K562 (cell line): Measurements from ENCODE around the gene CCDC15. TPM values are rescaled to one million over a fixed set of nuclear protein-coding genes. Genes with fewer than 3 reads are reported as not detected.

Experiments
- ATAC-seq: fragments of 200-7000 bp; cut with Tn5 transposase; 3 replicates; pipeline ENCODE4 v1.9.1; 2020; ENCODE audit warnings: moderate library complexity
- BruUV-seq: library from RNA; stranded (reverse); fragments of 400-500 nt; replicated peaks from 2 replicates; lab custom pipeline; 2021; lab: Mats Ljungman, UMichigan
- CTCF ChIA-PET: fragments of 300-600 bp; formaldehyde crosslinking; extraction: SDS; loops from one replicate; lab custom pipeline; 2021; ENCODE audit warnings: low intra/inter-chr PET ratio; lab: Yijun Ruan, JAX
- POLR2A ChIA-PET: fragments of 300-600, 350-650 bp; sonication (Branson Sonifier 250); formaldehyde crosslinking; extraction: SDS; loops from one replicate; lab custom pipeline; 2021; ENCODE audit warnings: antibody characterized with exemption, inconsistent platforms; lab: Yijun Ruan, JAX
- DNase-seq, 4 experiments: peaks; one replicate each; pipeline versions ENCODE4 v3.0.0 to v3.0.0-alpha.2; 2011 to 2018; ENCODE audit warnings: low spot score in 3 of 4, mixed read lengths in 3 of 4; ENCODE audit errors: extremely low read depth in 1 of 4
- FAIRE-seq: peaks from 2 replicates; lab custom pipeline; 2011; peaks lifted over from hg19 to GRCh38; lab: Jason Lieb, UNC
- H2AFZ ChIP-seq: 2 replicates; pipeline ENCODE4 v1.6.0; 2011; ENCODE audit warnings: low read depth, low read length, control low read depth, inconsistent platforms
- H3K27ac ChIP-seq: fragments of 200-600 bp; 3 replicates; pipeline ENCODE4 v1.8.0; 2011; ENCODE audit warnings: low read depth, mild to moderate bottlenecking, control low read depth, inconsistent platforms, low read length, moderate library complexity, mixed read lengths; ENCODE audit errors: extremely low read depth
- H3K27me3 ChIP-seq, 2 experiments: fragments of 300-600 bp in 1 of 2; 2 replicates in 1 of 2; 3 replicates in 1 of 2; pipeline versions ENCODE4 v1.6.0 to v1.8.0; 2011; ENCODE audit warnings: inconsistent platforms in 2 of 2, low read length in 2 of 2, mild to moderate bottlenecking in 1 of 2, mixed read lengths in 1 of 2, moderate library complexity in 1 of 2; ENCODE audit not compliant: control insufficient read depth in 2 of 2, insufficient read depth in 2 of 2
- H3K36me3 ChIP-seq: fragments of 300-600 bp; 3 replicates; pipeline ENCODE4 v1.8.0; 2011; ENCODE audit warnings: mild to moderate bottlenecking, low read length, inconsistent platforms; ENCODE audit not compliant: control insufficient read depth, insufficient read depth
- H3K4me1 ChIP-seq, 2 experiments: fragments of 200-600 bp in 1 of 2; replicated peaks in 1 of 2; 2 replicates in 1 of 2; 3 replicates in 1 of 2; pipeline versions ENCODE4 v1.5.1 to v1.8.0; 2011; ENCODE audit warnings: inconsistent platforms in 2 of 2, low read length in 2 of 2, mild to moderate bottlenecking in 1 of 2, mixed read lengths in 1 of 2, moderate library complexity in 1 of 2; ENCODE audit not compliant: control insufficient read depth in 2 of 2, insufficient read depth in 2 of 2
- H3K4me2 ChIP-seq: 2 replicates; pipeline ENCODE4 v1.6.1; 2011; ENCODE audit warnings: low read length, control low read depth, inconsistent platforms, mixed read lengths; ENCODE audit not compliant: insufficient read depth
- H3K4me3 ChIP-seq: fragments of 200-600 bp; sonication (generic), shearing (Covaris generic); 2 replicates; pipeline ENCODE4 v1.5.1; 2016; ENCODE audit warnings: control low read depth, inconsistent platforms
- H3K79me2 ChIP-seq: fragments of 200-600 bp; 3 replicates; pipeline ENCODE4 v1.8.0; 2011; ENCODE audit warnings: low read length, inconsistent platforms; ENCODE audit not compliant: control insufficient read depth, insufficient read depth
- H3K9ac ChIP-seq, 2 experiments: 2 replicates each; pipeline versions ENCODE4 v1.6.0 to v1.6.1; 2011; ENCODE audit warnings: low read depth in 2 of 2, low read length in 2 of 2, control low read depth in 1 of 2, inconsistent platforms in 1 of 2, mild to moderate bottlenecking in 1 of 2, mixed read lengths in 1 of 2; ENCODE audit not compliant: insufficient read depth in 1 of 2
- H3K9me1 ChIP-seq: one replicate; pipeline ENCODE4 v1.6.0; 2011; ENCODE audit warnings: inconsistent platforms, mild to moderate bottlenecking, low read length, moderate library complexity; ENCODE audit not compliant: control insufficient read depth, insufficient read depth
- H3K9me3 ChIP-seq: replicated peaks from 2 replicates; pipeline ENCODE4 v1.5.1; 2011; ENCODE audit warnings: low read depth, low read length, inconsistent platforms; ENCODE audit not compliant: control insufficient read depth, insufficient read depth
- H4K20me1 ChIP-seq: replicated peaks from 2 replicates; pipeline ENCODE4 v1.6.1; 2011; ENCODE audit warnings: low read length, inconsistent platforms, mixed read lengths; ENCODE audit not compliant: control insufficient read depth, insufficient read depth
- FOXJ3 ChIP-seq: sonication (generic); formaldehyde crosslinking; IDR thresholded peaks from 2 replicates; pipeline ENCODE4 v1.4.0; 2020; ENCODE audit warnings: mild to moderate bottlenecking, missing genetic modification reagents
- FOXK1 ChIP-seq: sonication (generic); formaldehyde crosslinking; IDR thresholded peaks from 2 replicates; pipeline ENCODE4 v1.8.0; 2022; ENCODE audit warnings: missing genetic modification reagents, mild to moderate bottlenecking, borderline replicate concordance
- FOXP1 ChIP-seq: sonication (generic); formaldehyde crosslinking; IDR thresholded peaks from 2 replicates; pipeline ENCODE4 v1.8.0; 2022; ENCODE audit warnings: mild to moderate bottlenecking, missing genetic modification reagents
- JUN ChIP-seq, 2 experiments: sonication (generic) in 1 of 2; formaldehyde crosslinking in 1 of 2; IDR thresholded peaks; 2 replicates each; pipeline versions ENCODE4 v1.6.1 to v1.8.0; 2012 to 2022; ENCODE audit warnings: borderline replicate concordance in 2 of 2, mild to moderate bottlenecking in 2 of 2, improper control_type of control experiment in 1 of 2, low read depth in 1 of 2, low read length in 1 of 2, missing genetic modification reagents in 1 of 2
- MYC ChIP-seq, 2 experiments: fragments of 250-450 bp in 1 of 2; sonication (Bioruptor Pico) in 1 of 2; IDR thresholded peaks; 2 replicates each; pipeline versions ENCODE4 v1.5.1 to v1.6.1; 2012 to 2021; ENCODE audit warnings: low read depth in 2 of 2, borderline replicate concordance in 1 of 2, improper control_type of control experiment in 1 of 2, low read length in 1 of 2, mild to moderate bottlenecking in 1 of 2, moderate library complexity in 1 of 2
- NR1H2 ChIP-seq: sonication (generic); formaldehyde crosslinking; IDR thresholded peaks from 2 replicates; pipeline ENCODE4 v1.4.0; 2020; ENCODE audit warnings: mild to moderate bottlenecking, missing genetic modification reagents
- THRA ChIP-seq: fragments of 450-650 bp; IDR thresholded peaks from 2 replicates; pipeline ENCODE4 v1.6.1; 2017; ENCODE audit warnings: mild to moderate bottlenecking, moderate library complexity
- TOE1 ChIP-seq, 2 experiments: fragments of 450-650 bp in 1 of 2; sonication (generic) in 1 of 2; formaldehyde crosslinking in 1 of 2; IDR thresholded peaks; 2 replicates each; pipeline versions ENCODE4 v1.7.1 to v1.8.0; 2016 to 2022; ENCODE audit warnings: borderline replicate concordance in 2 of 2, mild to moderate bottlenecking in 2 of 2, antibody characterized with exemption in 1 of 2, inconsistent platforms in 1 of 2, low read depth in 1 of 2, missing genetic modification reagents in 1 of 2, moderate library complexity in 1 of 2
- UBTF ChIP-seq, 2 experiments: IDR thresholded peaks; 2 replicates each; pipeline ENCODE4 v1.6.1; 2012; ENCODE audit warnings: improper control_type of control experiment in 2 of 2, low read depth in 2 of 2, low read length in 2 of 2, borderline replicate concordance in 1 of 2
- ZMIZ1 ChIP-seq, 2 experiments: fragments of 150-350 bp in 1 of 2; IDR thresholded peaks; 2 replicates each; pipeline ENCODE4 v1.6.1; 2012 to 2016; ENCODE audit warnings: low read depth in 2 of 2, low read length in 2 of 2, mild to moderate bottlenecking in 1 of 2, moderate library complexity in 1 of 2
- WGBS: fragments of 100-300 bp; shearing (Covaris generic); methylation state at CpG from one replicate; pipeline ENCODE4 v1.1.6; 2016; ENCODE audit warnings: low coverage, mixed read lengths; ENCODE audit not compliant: insufficient coverage; ENCODE audit errors: missing lambda C conversion rate; 5-methylcytosine and 5-hydroxymethylcytosine counted together
- in situ Hi-C: fragments of 300-500 bp; cut with MboI; formaldehyde crosslinking; loops from 4 replicates; pipeline ENCODE4 v1.15.0; 2018; ENCODE audit warnings: inconsistent platforms, mixed read lengths
- intact Hi-C: fragments of 100-400 bp; cut with micrococcal nuclease; formaldehyde crosslinking; loops from 2 replicates; pipeline ENCODE4 v1.14.2; 2022
- polyA plus RNA-seq, 8 experiments: library from polyadenylated mRNA; depleted of rRNA in 4 of 8; stranded (reverse) in 5 of 8; unstranded in 3 of 8; fragments of >200 nt; fragmentation: Nextera tagmentation in 2 of 8; fragmentation: Illumina TruSeq in 1 of 8; extraction: Ambion mirVana in 2 of 8; extraction: Trizol in 1 of 8; gene quantifications; 2 replicates each; pipeline versions ENCODE4 v1.2.1 to v1.2.3, GENCODE V29; 2011 to 2014; ENCODE audit warnings: inconsistent platforms in 1 of 8, missing spikeins in 1 of 8
- total RNA-seq, 7 experiments: library from RNA; depleted of rRNA in 6 of 7; stranded (reverse); fragments of >200 nt in 6 of 7; fragmentation: Illumina TruSeq in 2 of 7; extraction: Trizol in 2 of 7; gene quantifications; 2 replicates each; pipeline versions ENCODE4 v1.2.1 to v1.2.3, GENCODE V29; 2011 to 2021; ENCODE audit warnings: low replicate concordance in 1 of 7

Gene CCDC15
- total and polyA plus RNA-seq, 9 of the 15 experiments (the other 6 are each of a cell fraction or from before 2014, with no cell fraction given): 1.9 to 9.2 (median 3.9) TPM

GRCh38 chr11:124928942-124929665, 24.9 kb upstream of the CCDC15 start (continued):
- TF ChIP-seq FOXP1 (CRISPR knock-in tag) (no peak), MYC (IDR thresholded peaks at IDR 0.05; ENCODE audit: low read depth, low read length) (no peak), MYC (CRISPR knock-in tag; IDR thresholded peaks at IDR 0.05; ENCODE audit: borderline replicate concordance, low read depth) (no peak), TOE1 (IDR thresholded peaks at IDR 0.05; ENCODE audit: borderline replicate concordance) (no peak), TOE1 (CRISPR knock-in tag; IDR thresholded peaks at IDR 0.05; ENCODE audit: borderline replicate concordance, low read depth) (no peak)

- POLR2A ChIA-PET: no interaction called here
- no peak for TF ChIP-seq FOXK1 (CRISPR knock-in tag)
- TF ChIP-seq FOXJ3 (CRISPR knock-in tag): no peak
- no peak for TF ChIP-seq NR1H2 (CRISPR knock-in tag)
- TF ChIP-seq THRA: no peak
- TF ChIP-seq JUN (IDR thresholded peaks at IDR 0.05; ENCODE audit: borderline replicate concordance, low read depth, low read length): no peak
- TF ChIP-seq JUN (CRISPR knock-in tag; IDR thresholded peaks at IDR 0.05; ENCODE audit: borderline replicate concordance): no peak
- no peak for TF ChIP-seq UBTF (IDR thresholded peaks at IDR 0.05; ENCODE audit: borderline replicate concordance in 1 of 2, low read depth in 2 of 2, low read length in 2 of 2)
- TF ChIP-seq ZMIZ1 (IDR thresholded peaks at IDR 0.05; ENCODE audit: low read depth in 2 of 2, low read length in 2 of 2): no peak
Measured at GRCh38 chr11:124930799-124931198, 23.2 kb upstream of the CCDC15 start.

More at GRCh38 chr11:124930799-124931198, 23.2 kb upstream of the CCDC15 start:
- WGBS: 0% methylated on average over 3 of the region's 3 CpGs
- DNase-seq: no peak
- Histone ChIP-seq H3K27ac (no peak overlapping the region), H3K9me3 (no peaks in the 10 kb centered on the region), H3K9ac (no peak overlapping the region), H3K9me1 (no peaks in the 10 kb centered on the region), H3K36me3 (no peaks in the 10 kb centered on the region), H4K20me1 (no peaks in the 10 kb centered on the region), H3K4me2 (no peak overlapping the region), H3K79me2 (no peaks in the 10 kb centered on the region), H3K4me3 (no peak overlapping the region), H3K4me1 (no peaks in the 10 kb centered on the region), H2AFZ (no peak overlapping the region), H3K27me3 (peaks cover 9 to 19% of the 10 kb centered on the region in 2 experiments; a peak in 4 of 5 replicates)
- intact Hi-C loops: no loop called here
- no peak for FAIRE-seq
- no peak for ATAC-seq
- in situ Hi-C loops: no loop called here
- CTCF ChIA-PET: no interaction called here
- no TSS peak for BruUV-seq
